H1 (cell line): ENCODE data around the gene ATG2B. TPM values are rescaled to one million over a fixed set of nuclear protein-coding genes. Genes with fewer than 3 reads are reported as not detected.

ENCODE experiments used
- CTCF ChIA-PET: fragments of 300-600 bp; sonication (Branson Sonifier 250); formaldehyde crosslinking; loops from one replicate; lab custom pipeline; 2021; ENCODE audit not compliant: partially characterized antibody; lab: Charles Lee
- POLR2A ChIA-PET: fragments of 300-600 bp; sonication (Branson Sonifier 250); formaldehyde crosslinking; loops from one replicate; lab custom pipeline; 2021; ENCODE audit warnings: inconsistent platforms; ENCODE audit not compliant: partially characterized antibody; lab: Charles Lee
- DNase-seq, 2 experiments: peaks; one replicate each; pipeline versions ENCODE4 v3.0.0 to v3.0.0-alpha.2; 2010 to 2022; ENCODE audit warnings: low spot score in 2 of 2, low read depth in 1 of 2, mixed read lengths in 1 of 2
- FAIRE-seq: peaks from 2 replicates; lab custom pipeline; 2011; peaks lifted over from hg19 to GRCh38; lab: Jason Lieb, UNC
- H2AFZ ChIP-seq: 2 replicates; pipeline ENCODE4 v1.8.1; 2012; ENCODE audit warnings: low read length, inconsistent platforms
- H2AK5ac ChIP-seq: 2 replicates; pipeline ENCODE4 v1.6.1; 2013; ENCODE audit warnings: low read depth, low read length
- H2BK120ac ChIP-seq: replicated peaks from 2 replicates; pipeline ENCODE3; 2013; ENCODE audit warnings: low read depth, low read length, inconsistent platforms
- H2BK12ac ChIP-seq: 2 replicates; pipeline ENCODE4 v1.6.1; 2013; ENCODE audit warnings: low read depth, low read length
- H2BK15ac ChIP-seq: 2 replicates; pipeline ENCODE4 v1.6.1; 2013; ENCODE audit warnings: low read length
- H2BK20ac ChIP-seq: 2 replicates; pipeline ENCODE4 v1.6.1; 2013; ENCODE audit warnings: low read length
- H2BK5ac ChIP-seq: 2 replicates; pipeline ENCODE4 v1.6.1; 2013; ENCODE audit warnings: low read depth, low read length
- H3K14ac ChIP-seq: 2 replicates; pipeline ENCODE4 v1.6.1; 2013; ENCODE audit warnings: inconsistent platforms; ENCODE audit not compliant: insufficient read length
- H3K18ac ChIP-seq: 2 replicates; pipeline ENCODE4 v1.6.1; 2013; ENCODE audit warnings: low read length; ENCODE audit errors: extremely low read depth
- H3K23ac ChIP-seq: 2 replicates; pipeline ENCODE4 v1.6.1; 2013; ENCODE audit warnings: inconsistent platforms; ENCODE audit not compliant: insufficient read length
- H3K23me2 ChIP-seq: 2 replicates; pipeline ENCODE4 v1.6.1; 2013; ENCODE audit warnings: low read depth, low read length
- H3K27ac ChIP-seq: 2 replicates; pipeline ENCODE4 v1.6.1; 2011; ENCODE audit warnings: low read depth, low read length, inconsistent platforms
- H3K27me3 ChIP-seq, 4 experiments: replicated peaks in 1 of 4; 1 replicate in 1 of 4; 2 replicates in 3 of 4; pipeline versions ENCODE4 v1.6.1 to v1.8.1; 2011 to 2013; ENCODE audit warnings: low read length in 3 of 4, mild to moderate bottlenecking in 3 of 4, inconsistent platforms in 2 of 4, mixed read lengths in 2 of 4, moderate library complexity in 1 of 4; ENCODE audit not compliant: control insufficient read depth in 3 of 4, insufficient read depth in 3 of 4; ENCODE audit errors: extremely low read depth in 1 of 4
- H3K36me3 ChIP-seq, 4 experiments: 2 replicates each; pipeline versions ENCODE4 v1.6.1 to v1.8.1; 2011 to 2013; ENCODE audit warnings: mild to moderate bottlenecking in 4 of 4, low read length in 3 of 4, moderate library complexity in 2 of 4, control low read depth in 1 of 4, inconsistent platforms in 1 of 4; ENCODE audit not compliant: insufficient read depth in 4 of 4, control insufficient read depth in 2 of 4
- H3K4ac ChIP-seq: replicated peaks from 2 replicates; pipeline ENCODE3; 2013; ENCODE audit warnings: low read length, low read depth, mixed read lengths, inconsistent platforms; ENCODE audit not compliant: insufficient read length
- H3K4me1 ChIP-seq, 4 experiments: replicated peaks in 1 of 4; 1 replicate in 1 of 4; 2 replicates in 3 of 4; pipeline versions ENCODE4 v1.6.1 to v1.8.1; 2011 to 2013; ENCODE audit warnings: low read length in 3 of 4, inconsistent platforms in 2 of 4, mixed read lengths in 1 of 4; ENCODE audit not compliant: insufficient read depth in 4 of 4, control insufficient read depth in 3 of 4
- H3K4me2 ChIP-seq, 2 experiments: 2 replicates each; pipeline versions ENCODE4 v1.6.1 to v1.8.1; 2011 to 2013; ENCODE audit warnings: low read depth in 2 of 2, low read length in 2 of 2, control low read depth in 1 of 2, inconsistent platforms in 1 of 2, mild to moderate bottlenecking in 1 of 2; ENCODE audit not compliant: insufficient read depth in 1 of 2
- H3K4me3 ChIP-seq, 4 experiments: fragments of 200-600, 300-600 bp in 1 of 4; sonication (generic), shearing (Covaris generic), sonication (Bioruptor Twin) in 1 of 4; 2 replicates each; pipeline versions ENCODE4 v1.5.1 to v1.8.1; 2011 to 2016; ENCODE audit warnings: low read length in 4 of 4, low read depth in 3 of 4, control low read depth in 2 of 4, inconsistent platforms in 2 of 4, mild to moderate bottlenecking in 2 of 4, mixed read lengths in 1 of 4, moderate library complexity in 1 of 4; ENCODE audit not compliant: insufficient read depth in 2 of 4; ENCODE audit errors: extremely low read depth in 1 of 4
- H3K56ac ChIP-seq: replicated peaks from 2 replicates; pipeline ENCODE3; 2013; ENCODE audit warnings: low read depth, mild to moderate bottlenecking, mixed read lengths, low read length, inconsistent platforms; ENCODE audit not compliant: insufficient read length
- H3K79me1 ChIP-seq: 2 replicates; pipeline ENCODE4 v1.6.1; 2013; ENCODE audit warnings: low read depth, low read length, control low read depth
- H3K79me2 ChIP-seq, 2 experiments: 2 replicates each; pipeline versions ENCODE4 v1.6.1 to v1.8.1; 2012 to 2013; ENCODE audit warnings: low read length in 2 of 2, mild to moderate bottlenecking in 2 of 2, inconsistent platforms in 1 of 2; ENCODE audit not compliant: insufficient read depth in 2 of 2, control insufficient read depth in 1 of 2
- H3K9ac ChIP-seq, 4 experiments: replicated peaks in 1 of 4; 1 replicate in 1 of 4; 2 replicates in 3 of 4; pipeline versions ENCODE4 v1.6.1 to v1.8.1; 2011 to 2013; ENCODE audit warnings: low read depth in 3 of 4, low read length in 3 of 4, control low read depth in 2 of 4, mild to moderate bottlenecking in 2 of 4, moderate library complexity in 2 of 4, inconsistent platforms in 1 of 4; ENCODE audit errors: extremely low read depth in 1 of 4
- H3K9me3 ChIP-seq, 2 experiments: 2 replicates each; pipeline versions ENCODE4 v1.6.1 to v1.8.1; 2012 to 2013; ENCODE audit warnings: mild to moderate bottlenecking in 2 of 2, moderate library complexity in 2 of 2, control low read depth in 1 of 2, inconsistent platforms in 1 of 2, low read depth in 1 of 2, low read length in 1 of 2, mixed read lengths in 1 of 2; ENCODE audit not compliant: insufficient read depth in 2 of 2
- H4K20me1 ChIP-seq, 2 experiments: replicated peaks in 1 of 2; 2 replicates each; pipeline versions ENCODE3 to v1.8.1; 2011 to 2013; ENCODE audit warnings: inconsistent platforms in 2 of 2, low read length in 2 of 2, mild to moderate bottlenecking in 1 of 2; ENCODE audit not compliant: insufficient read depth in 2 of 2, control insufficient read depth in 1 of 2
- H4K5ac ChIP-seq: 2 replicates; pipeline ENCODE4 v1.6.1; 2013; ENCODE audit warnings: low read length, low read depth, mixed read lengths, inconsistent platforms; ENCODE audit not compliant: insufficient read length
- H4K8ac ChIP-seq: 2 replicates; pipeline ENCODE4 v1.8.0; 2013; ENCODE audit warnings: mild to moderate bottlenecking, moderate library complexity, low read length, inconsistent platforms; ENCODE audit not compliant: insufficient read depth; ENCODE audit errors: extremely low read depth
- H4K91ac ChIP-seq: replicated peaks from 2 replicates; pipeline ENCODE3; 2013; ENCODE audit warnings: low read length, mixed read lengths, inconsistent platforms; ENCODE audit not compliant: insufficient read length
- HDAC2 ChIP-seq, 2 experiments: fragments of 300-600 bp in 1 of 2; sonication (generic) in 1 of 2; IDR thresholded peaks; 2 replicates each; pipeline ENCODE4 v1.6.1; 2011 to 2012; ENCODE audit warnings: low read depth in 2 of 2, low read length in 2 of 2, mild to moderate bottlenecking in 2 of 2, moderate library complexity in 2 of 2, borderline replicate concordance in 1 of 2, inconsistent platforms in 1 of 2
- HDAC6 ChIP-seq: IDR thresholded peaks from one replicate; pipeline ENCODE4 v1.7.1; 2012; ENCODE audit warnings: low read depth, mild to moderate bottlenecking, inconsistent platforms, low read length, moderate library complexity
- NANOG ChIP-seq: IDR thresholded peaks from 2 replicates; pipeline ENCODE4 v1.6.1; 2011; ENCODE audit warnings: low read length, low read depth, mild to moderate bottlenecking, inconsistent platforms; ENCODE audit not compliant: insufficient read depth, poor library complexity, severe bottlenecking
- SIN3A ChIP-seq, 2 experiments: IDR thresholded peaks in 1 of 2; conservative IDR thresholded peaks in 1 of 2; 2 replicates each; pipeline ENCODE4 v1.6.1; 2011 to 2012; ENCODE audit warnings: low read length in 2 of 2, improper control_type of control experiment in 1 of 2, low read depth in 1 of 2, mild to moderate bottlenecking in 1 of 2
- USF2 ChIP-seq: IDR thresholded peaks from 2 replicates; pipeline ENCODE4 v1.6.1; 2011; ENCODE audit warnings: low read length, improper control_type of control experiment
- YY1 ChIP-seq: IDR thresholded peaks from 2 replicates; pipeline ENCODE4 v1.6.1; 2011; ENCODE audit warnings: low read depth, mild to moderate bottlenecking, low read length
- WGBS, 2 experiments: shearing (Covaris generic) in 1 of 2; methylation state at CpG; one replicate each; pipeline versions ENCODE4 v1.1.6 to v1.1.7; 2013 to 2015; ENCODE audit warnings: low lambda C conversion rate in 2 of 2, mixed read lengths in 2 of 2, inconsistent platforms in 1 of 2, low coverage in 1 of 2, missing lambda C conversion rate in 1 of 2; ENCODE audit not compliant: insufficient replicate concordance in 2 of 2, insufficient coverage in 1 of 2, insufficient read length in 1 of 2; ENCODE audit errors: extremely low coverage in 1 of 2, missing lambda C conversion rate in 1 of 2; 5-methylcytosine and 5-hydroxymethylcytosine counted together
- polyA plus RNA-seq, 7 experiments: library from polyadenylated mRNA; depleted of rRNA in 3 of 7; stranded (reverse) in 5 of 7; unstranded in 2 of 7; fragments of >200 nt in 5 of 7; fragments of 200-250 nt in 2 of 7; gene quantifications; 1 replicate in 5 of 7; 2 replicates in 1 of 7; 4 replicates in 1 of 7; pipeline versions ENCODE4 v1.2.1 to v1.2.3, GENCODE V29; 2011 to 2013; ENCODE audit warnings: missing spikeins in 2 of 7, mixed read lengths in 2 of 7
- total RNA-seq: library from RNA; stranded (reverse); fragmentation: NEBNext Ultra II Directional; extraction: Animal tissue kit (Norgen Biotek cat#: 25700); gene quantifications from 2 replicates; pipeline ENCODE4 v1.2.1, GENCODE V29; 2021

The ATG2B gene
- total and polyA plus RNA-seq, 2 of the 8 experiments (the other 6 are each of a cell fraction or from before 2014, with no cell fraction given): 4.6 to 14.4 TPM

- H3K18ac ChIP-seq: no peak overlapping the region
- no peaks in the 10 kb centered on the region for H3K79me1 ChIP-seq
- H4K91ac ChIP-seq: no peak overlapping the region
- no peak overlapping the region for H2BK5ac ChIP-seq
- H3K4me2 ChIP-seq: no peak overlapping the region
- H3K56ac ChIP-seq: no peak overlapping the region
- H3K23ac ChIP-seq: no peak overlapping the region
- peaks cover 0 to 7% (median 2%) of the 10 kb centered on the region in 4 experiments; a peak in 4 of 8 replicates for H3K36me3 ChIP-seq
- H3K4me1 ChIP-seq: no peaks in the 10 kb centered on the region
- no peak overlapping the region for H2AK5ac ChIP-seq
- no peak overlapping the region for H2BK15ac ChIP-seq
- no peak overlapping the region for H2BK120ac ChIP-seq
- no peak overlapping the region for H2BK12ac ChIP-seq
- CTCF ChIA-PET: interaction anchor here (0.7 to 3.1 kb wide), 4 partner anchors 12 to 125 kb away, joined by 3 to 16 read pairs (median 3); no protein-coding TSS in a partner anchor
- no peaks in the 10 kb centered on the region for H4K20me1 ChIP-seq
- H3K27me3 ChIP-seq: no peaks in the 10 kb centered on the region
- no peaks in the 10 kb centered on the region; the same call in 1 of the 2 replicates for H3K23me2 ChIP-seq
- H3K4me3 ChIP-seq: no peak overlapping the region
- no peak overlapping the region for H3K9ac ChIP-seq
- POLR2A ChIA-PET: no interaction called here
- H3K9me3 ChIP-seq: no peaks in the 10 kb centered on the region
- H3K14ac ChIP-seq: no peak overlapping the region
- FAIRE-seq (no peak), DNase-seq (no peak)
- no peak overlapping the region for H4K8ac ChIP-seq
- no peak overlapping the region for H4K5ac ChIP-seq
- H3K4ac ChIP-seq: no peak overlapping the region
- no peak overlapping the region for H3K27ac ChIP-seq
- H2AFZ ChIP-seq: no peak overlapping the region
- H3K79me2 ChIP-seq: no peaks in the 10 kb centered on the region
- no peak overlapping the region for H2BK20ac ChIP-seq
- no peak for TF ChIP-seq USF2
- TF ChIP-seq YY1: no peak
- TF ChIP-seq HDAC6: no peak
- TF ChIP-seq HDAC2 (IDR thresholded peaks at IDR 0.05; ENCODE audit: borderline replicate concordance in 1 of 2, low read depth in 2 of 2, low read length in 2 of 2): no peak
- no peak for TF ChIP-seq SIN3A (conservative IDR thresholded peaks at IDR 0.05 in 1 of 2, IDR thresholded peaks at IDR 0.05 in 1 of 2; ENCODE audit: low read depth in 1 of 2, low read length in 2 of 2)
- no peak for TF ChIP-seq NANOG
- WGBS, 2 experiments: 82% methylated on average over 3 of the region's 3 CpGs; no CpG with 5 or more reads in 1 of the 2 experiments
These were observed 63.7 kb downstream of the ATG2B start for GRCh38 chr14:96299441-96299840.
